Ascending aorta (tissue), 2 donors: ENCODE data around the gene NPW. TPM values are rescaled to one million over a fixed set of nuclear protein-coding genes. Genes with fewer than 3 reads are reported as not detected.

Experiments
- DNase-seq, 2 donors: peaks; one replicate each; pipeline ENCODE4 v3.0.0-alpha.2; 2019; ENCODE audit warnings: low spot score in 2 of 2
- H3K27ac ChIP-seq, 2 donors: fragments of 200-600 bp; sonication (generic); one replicate each; pipeline ENCODE4 v1.5.1; 2016 to 2017; ENCODE audit warnings: mild to moderate bottlenecking in 1 of 2
- H3K27me3 ChIP-seq: fragments of 200-600 bp; sonication (generic); one replicate; pipeline ENCODE4 v1.5.1; 2017
- H3K36me3 ChIP-seq, 2 donors: fragments of 200-600 bp; sonication (generic); one replicate each; pipeline ENCODE4 v1.5.1; 2016
- H3K4me1 ChIP-seq, 2 donors: fragments of 200-600 bp; sonication (generic); one replicate each; pipeline ENCODE4 v1.5.1; 2016 to 2017; ENCODE audit warnings: mild to moderate bottlenecking in 1 of 2
- H3K4me3 ChIP-seq, 2 donors: fragments of 200-600 bp; sonication (generic); one replicate each; pipeline ENCODE4 v1.5.1; 2016 to 2017; ENCODE audit warnings: mild to moderate bottlenecking in 1 of 2
- H3K9me3 ChIP-seq, 2 donors: fragments of 200-600 bp; sonication (generic); one replicate each; pipeline ENCODE4 v1.5.1; 2016
- intact Hi-C: fragments of 100-400 bp; cut with DNase I; formaldehyde crosslinking; loops from one replicate; pipeline ENCODE4 v1.15.1; 2023
- total RNA-seq: library from RNA; depleted of rRNA; stranded (reverse); fragments of >200 nt; gene quantifications from one replicate; pipeline ENCODE4 v1.1.0, GENCODE V29; 2016
- TF ChIP-seq, protein P1 (sequence below), 3 experiments: fragments of 200-600 bp in 2 of 3; fragments of 450-650 bp in 1 of 3; sonication (generic) in 2 of 3; IDR thresholded peaks; one replicate each; pipeline ENCODE4 v1.5.1; 2016 to 2019; ENCODE audit warnings: antibody characterized with exemption in 3 of 3, mild to moderate bottlenecking in 1 of 3, moderate library complexity in 1 of 3

Gene NPW
- total RNA-seq, 1 donor from 2014 or later, result not detected

GRCh38 chr16:1998852-1999801, 20.5 kb upstream of the NPW start:
- intact Hi-C loops, result no loop called here
- peaks cover 55 to 68% of the 10 kb centered on the region in 2 donors for H3K36me3 ChIP-seq
- TF ChIP-seq, protein P1, sequence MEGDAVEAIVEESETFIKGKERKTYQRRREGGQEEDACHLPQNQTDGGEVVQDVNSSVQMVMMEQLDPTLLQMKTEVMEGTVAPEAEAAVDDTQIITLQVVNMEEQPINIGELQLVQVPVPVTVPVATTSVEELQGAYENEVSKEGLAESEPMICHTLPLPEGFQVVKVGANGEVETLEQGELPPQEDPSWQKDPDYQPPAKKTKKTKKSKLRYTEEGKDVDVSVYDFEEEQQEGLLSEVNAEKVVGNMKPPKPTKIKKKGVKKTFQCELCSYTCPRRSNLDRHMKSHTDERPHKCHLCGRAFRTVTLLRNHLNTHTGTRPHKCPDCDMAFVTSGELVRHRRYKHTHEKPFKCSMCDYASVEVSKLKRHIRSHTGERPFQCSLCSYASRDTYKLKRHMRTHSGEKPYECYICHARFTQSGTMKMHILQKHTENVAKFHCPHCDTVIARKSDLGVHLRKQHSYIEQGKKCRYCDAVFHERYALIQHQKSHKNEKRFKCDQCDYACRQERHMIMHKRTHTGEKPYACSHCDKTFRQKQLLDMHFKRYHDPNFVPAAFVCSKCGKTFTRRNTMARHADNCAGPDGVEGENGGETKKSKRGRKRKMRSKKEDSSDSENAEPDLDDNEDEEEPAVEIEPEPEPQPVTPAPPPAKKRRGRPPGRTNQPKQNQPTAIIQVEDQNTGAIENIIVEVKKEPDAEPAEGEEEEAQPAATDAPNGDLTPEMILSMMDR (IDR thresholded peaks at IDR 0.05), result no peak
- H3K27ac ChIP-seq, result no peak overlapping the region
- H3K27me3 ChIP-seq, result no peaks in the 10 kb centered on the region
- DNase-seq, result no peak
- H3K9me3 ChIP-seq, result no peaks in the 10 kb centered on the region
- no peak overlapping the region for H3K4me3 ChIP-seq
- H3K4me1 ChIP-seq, result peaks cover 2% of the 10 kb centered on the region in 2 donors

GRCh38 chr16:1999866-2000514, 19.6 kb upstream of the NPW start:
- Histone ChIP-seq H3K4me3 (no peak overlapping the region), H3K9me3 (no peaks in the 10 kb centered on the region), H3K27ac (no peak overlapping the region), H3K27me3 (no peaks in the 10 kb centered on the region), H3K4me1 (peaks cover 6 to 7% of the 10 kb centered on the region in 2 donors), H3K36me3 (peaks cover 55 to 68% of the 10 kb centered on the region in 2 donors)
- TF ChIP-seq, protein P1 (IDR thresholded peaks at IDR 0.05), result no peak
- no peak for DNase-seq
- intact Hi-C loops, result no loop called here

GRCh38 chr16:2001035-2001434, 18.6 kb upstream of the NPW start:
- no peak overlapping the region for H3K4me3 ChIP-seq
- intact Hi-C loops, result no loop called here
- no peak overlapping the region for H3K27ac ChIP-seq
- peaks cover 6 to 10% of the 10 kb centered on the region in 2 donors for H3K4me1 ChIP-seq
- H3K9me3 ChIP-seq, result no peaks in the 10 kb centered on the region
- H3K36me3 ChIP-seq, result peaks cover 55 to 68% of the 10 kb centered on the region in 2 donors
- H3K27me3 ChIP-seq, result no peaks in the 10 kb centered on the region
- DNase-seq, result no peak
- TF ChIP-seq, protein P1 (IDR thresholded peaks at IDR 0.05), result no peak

- peaks cover 55 to 67% of the 10 kb centered on the region in 2 donors for H3K36me3 ChIP-seq
- peaks cover 6 to 10% of the 10 kb centered on the region in 2 donors for H3K4me1 ChIP-seq
- intact Hi-C loops, result no loop called here
- no peaks in the 10 kb centered on the region for H3K9me3 ChIP-seq
- no peak overlapping the region for H3K27ac ChIP-seq
- H3K27me3 ChIP-seq, result no peaks in the 10 kb centered on the region
- H3K4me3 ChIP-seq, result no peak overlapping the region
- DNase-seq, result no peak
- TF ChIP-seq, protein P1 (IDR thresholded peaks at IDR 0.05), result no peak
These were observed 17.9 kb upstream of the NPW start for GRCh38 chr16:2001456-2002355.
